HepG2 (cell line): ENCODE measurements around the gene FRMD5. TPM values are rescaled to one million over a fixed set of nuclear protein-coding genes. Genes with fewer than 3 reads are reported as not detected.

ENCODE experiments used
- AGO1 ChIP-seq: fragments of 200-400 bp; formaldehyde crosslinking; IDR thresholded peaks from 2 replicates; pipeline ENCODE4 v1.6.1; 2017; ENCODE audit warnings: mild to moderate bottlenecking, low read depth, low read length, moderate library complexity; ENCODE audit not compliant: poor library complexity, severe bottlenecking
- CCAR2 ChIP-seq: fragments of 200-400 bp; formaldehyde crosslinking; optimal IDR thresholded peaks from 2 replicates; pipeline ENCODE3; 2018; ENCODE audit warnings: low read depth, mild to moderate bottlenecking, low read length, moderate library complexity
- FOXC1 ChIP-seq: sonication (generic); formaldehyde crosslinking; IDR thresholded peaks from 2 replicates; pipeline ENCODE4 v1.8.0; 2022; ENCODE audit warnings: mild to moderate bottlenecking, missing genetic modification reagents, borderline replicate concordance
- HOXA3 ChIP-seq: sonication (generic); formaldehyde crosslinking; IDR thresholded peaks from 2 replicates; pipeline ENCODE4 v1.5.0; 2020; ENCODE audit warnings: missing genetic modification reagents
- SAFB2 ChIP-seq: sonication (generic); formaldehyde crosslinking; IDR thresholded peaks from 2 replicates; pipeline ENCODE4 v1.5.1; 2020; ENCODE audit warnings: missing genetic modification reagents, low read depth, mild to moderate bottlenecking, borderline replicate concordance
- SMAD9 ChIP-seq: sonication (generic); formaldehyde crosslinking; IDR thresholded peaks from 2 replicates; pipeline ENCODE4 v1.5.1; 2020; ENCODE audit warnings: mild to moderate bottlenecking, missing genetic modification reagents
- ZNF333 ChIP-seq: sonication (generic); formaldehyde crosslinking; IDR thresholded peaks from 2 replicates; pipeline ENCODE4 v1.4.0; 2020; ENCODE audit warnings: mild to moderate bottlenecking, missing genetic modification reagents, borderline replicate concordance
- ZNF761 ChIP-seq: sonication (generic); formaldehyde crosslinking; conservative IDR thresholded peaks from 2 replicates; pipeline ENCODE4 v1.4.0; 2020; ENCODE audit warnings: mild to moderate bottlenecking, missing genetic modification reagents
- ZNF878 ChIP-seq: sonication (generic); formaldehyde crosslinking; IDR thresholded peaks from 2 replicates; pipeline ENCODE4 v1.8.1; 2023; ENCODE audit warnings: mild to moderate bottlenecking, missing genetic modification reagents, moderate library complexity
- polyA plus RNA-seq, 8 experiments: library from polyadenylated mRNA; depleted of rRNA in 3 of 8; stranded (reverse) in 7 of 8; unstranded in 1 of 8; fragments of >200 nt; fragmentation: Illumina TruSeq in 4 of 8; extraction: Trizol in 4 of 8; gene quantifications; 2 replicates each; pipeline versions ENCODE4 v1.2.1 to v1.2.3, GENCODE V29; 2011 to 2016; ENCODE audit warnings: low read depth in 4 of 8, missing spikeins in 1 of 8, mixed read lengths in 1 of 8; ENCODE audit not compliant: insufficient read depth in 1 of 8
- total RNA-seq, 5 experiments: library from RNA; depleted of rRNA; stranded (reverse); fragments of >200 nt; fragmentation: Illumina TruSeq; extraction: Trizol; gene quantifications; 2 replicates each; pipeline ENCODE4 v1.2.3, GENCODE V29; 2016; ENCODE audit warnings: low read depth in 1 of 5
- TF ChIP-seq, protein P1 (sequence below): sonication (generic); formaldehyde crosslinking; IDR thresholded peaks from 2 replicates; pipeline ENCODE4 v1.4.0; 2020; ENCODE audit warnings: mild to moderate bottlenecking, missing genetic modification reagents
- TF ChIP-seq, protein P2 (sequence below): sonication (generic); formaldehyde crosslinking; IDR thresholded peaks from 2 replicates; pipeline ENCODE4 v1.4.0; 2020; ENCODE audit warnings: missing genetic modification reagents, mild to moderate bottlenecking, borderline replicate concordance
- TF ChIP-seq, protein P3 (sequence below): sonication (generic); formaldehyde crosslinking; IDR thresholded peaks from 2 replicates; pipeline ENCODE4 v1.5.0; 2020; ENCODE audit warnings: missing genetic modification reagents
- TF ChIP-seq, protein P4 (sequence below): sonication (generic); formaldehyde crosslinking; IDR thresholded peaks from 2 replicates; pipeline ENCODE4 v1.5.0; 2020; ENCODE audit warnings: missing genetic modification reagents
- TF ChIP-seq, protein P5 (sequence below): sonication (generic); formaldehyde crosslinking; IDR thresholded peaks from 2 replicates; pipeline ENCODE4 v1.8.1; 2023; ENCODE audit warnings: mild to moderate bottlenecking, inconsistent platforms, moderate library complexity, missing genetic modification reagents, borderline replicate concordance
- TF ChIP-seq, protein P6 (sequence below): sonication (generic); formaldehyde crosslinking; IDR thresholded peaks from 2 replicates; pipeline ENCODE4 v1.5.1; 2020; ENCODE audit warnings: missing genetic modification reagents, mild to moderate bottlenecking, borderline replicate concordance

FRMD5 gene
- total and polyA plus RNA-seq, 2 of the 13 experiments (the other 11 are each of a cell fraction or from before 2014, with no cell fraction given), result 0.93 to 1.5 TPM

DNA sequence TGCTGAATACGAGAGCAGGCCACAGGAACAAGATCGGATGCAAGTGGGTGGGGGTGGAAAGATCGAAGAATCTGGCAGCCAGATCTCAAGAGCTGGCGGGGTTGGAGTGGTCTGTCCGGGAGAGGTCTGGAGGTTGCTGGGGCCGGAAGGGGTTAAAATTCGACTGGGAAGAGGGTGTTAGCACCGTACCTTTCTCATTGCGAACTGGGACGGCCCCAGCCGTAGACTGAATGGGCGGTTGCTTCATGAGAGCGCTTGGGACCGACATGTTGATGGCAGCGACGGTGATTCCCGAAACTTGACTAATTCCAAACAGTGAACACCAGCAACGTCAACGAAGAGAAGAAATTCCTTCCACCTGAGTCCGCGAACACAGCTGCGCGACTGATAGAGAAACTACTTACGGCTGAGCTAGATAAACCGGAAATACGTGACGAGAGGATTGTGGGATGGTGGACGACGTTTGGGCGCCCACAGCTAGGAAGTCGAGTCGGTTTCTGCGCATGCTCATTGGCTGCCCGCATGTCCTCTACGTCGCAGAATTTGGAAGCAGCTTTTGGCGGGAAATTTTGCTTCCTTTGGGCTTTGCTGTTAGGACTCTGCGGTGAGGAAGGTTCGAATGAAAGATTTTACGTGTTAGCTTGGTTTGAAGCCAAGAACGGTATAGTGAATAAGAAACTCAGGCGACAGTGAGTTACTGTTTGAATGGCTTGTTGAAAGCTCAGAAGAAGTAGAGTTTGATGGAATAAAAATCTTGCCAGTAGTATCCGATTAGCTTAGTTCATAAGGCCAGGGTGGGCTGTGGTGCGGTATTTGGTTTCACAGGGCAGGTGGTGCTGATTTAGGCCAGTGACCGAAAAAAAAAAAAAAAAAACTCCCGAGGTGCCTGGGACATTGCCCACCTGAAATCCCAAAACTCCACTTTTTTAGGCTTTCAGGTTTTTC, 370.5 kb downstream of the FRMD5 start, which contains the start of gene MFAP1 (continued):
- 0 out of 2 replicates have a peak, but pooled peaks have one; percentile 70 for TF ChIP-seq ZNF761 (CRISPR knock-in tag)
- peak; percentile 91 for TF ChIP-seq HOXA3 (CRISPR knock-in tag)
- TF ChIP-seq ZNF333 (CRISPR knock-in tag), result no peak
- 0 out of 2 replicates have a peak, but pooled peaks have one; percentile 45 for TF ChIP-seq FOXC1
- no peak for TF ChIP-seq CCAR2
- no peak for TF ChIP-seq SMAD9 (CRISPR knock-in tag)
- TF ChIP-seq, protein P1, sequence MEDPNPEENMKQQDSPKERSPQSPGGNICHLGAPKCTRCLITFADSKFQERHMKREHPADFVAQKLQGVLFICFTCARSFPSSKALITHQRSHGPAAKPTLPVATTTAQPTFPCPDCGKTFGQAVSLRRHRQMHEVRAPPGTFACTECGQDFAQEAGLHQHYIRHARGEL (CRISPR knock-in tag), result no peak
- peak; percentile 82; the same call in 1 of the 2 replicates for TF ChIP-seq SAFB2 (CRISPR knock-in tag)
- no peak for TF ChIP-seq AGO1
- TF ChIP-seq, protein P2, sequence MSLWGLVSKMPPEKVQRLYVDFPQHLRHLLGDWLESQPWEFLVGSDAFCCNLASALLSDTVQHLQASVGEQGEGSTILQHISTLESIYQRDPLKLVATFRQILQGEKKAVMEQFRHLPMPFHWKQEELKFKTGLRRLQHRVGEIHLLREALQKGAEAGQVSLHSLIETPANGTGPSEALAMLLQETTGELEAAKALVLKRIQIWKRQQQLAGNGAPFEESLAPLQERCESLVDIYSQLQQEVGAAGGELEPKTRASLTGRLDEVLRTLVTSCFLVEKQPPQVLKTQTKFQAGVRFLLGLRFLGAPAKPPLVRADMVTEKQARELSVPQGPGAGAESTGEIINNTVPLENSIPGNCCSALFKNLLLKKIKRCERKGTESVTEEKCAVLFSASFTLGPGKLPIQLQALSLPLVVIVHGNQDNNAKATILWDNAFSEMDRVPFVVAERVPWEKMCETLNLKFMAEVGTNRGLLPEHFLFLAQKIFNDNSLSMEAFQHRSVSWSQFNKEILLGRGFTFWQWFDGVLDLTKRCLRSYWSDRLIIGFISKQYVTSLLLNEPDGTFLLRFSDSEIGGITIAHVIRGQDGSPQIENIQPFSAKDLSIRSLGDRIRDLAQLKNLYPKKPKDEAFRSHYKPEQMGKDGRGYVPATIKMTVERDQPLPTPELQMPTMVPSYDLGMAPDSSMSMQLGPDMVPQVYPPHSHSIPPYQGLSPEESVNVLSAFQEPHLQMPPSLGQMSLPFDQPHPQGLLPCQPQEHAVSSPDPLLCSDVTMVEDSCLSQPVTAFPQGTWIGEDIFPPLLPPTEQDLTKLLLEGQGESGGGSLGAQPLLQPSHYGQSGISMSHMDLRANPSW, result no peak
- TF ChIP-seq, protein P3, sequence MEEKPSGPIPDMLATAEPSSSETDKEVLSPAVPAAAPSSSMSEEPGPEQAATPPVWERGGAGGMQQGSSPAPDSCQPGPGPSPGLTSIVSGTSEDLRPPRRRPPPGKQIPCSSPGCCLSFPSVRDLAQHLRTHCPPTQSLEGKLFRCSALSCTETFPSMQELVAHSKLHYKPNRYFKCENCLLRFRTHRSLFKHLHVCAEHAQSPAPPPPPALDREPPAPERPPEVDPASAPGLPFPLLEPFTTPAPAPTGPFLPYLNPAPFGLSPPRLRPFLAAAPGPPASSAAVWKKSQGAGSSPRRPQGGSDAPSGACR (CRISPR knock-in tag), result no peak
- TF ChIP-seq, protein P4, sequence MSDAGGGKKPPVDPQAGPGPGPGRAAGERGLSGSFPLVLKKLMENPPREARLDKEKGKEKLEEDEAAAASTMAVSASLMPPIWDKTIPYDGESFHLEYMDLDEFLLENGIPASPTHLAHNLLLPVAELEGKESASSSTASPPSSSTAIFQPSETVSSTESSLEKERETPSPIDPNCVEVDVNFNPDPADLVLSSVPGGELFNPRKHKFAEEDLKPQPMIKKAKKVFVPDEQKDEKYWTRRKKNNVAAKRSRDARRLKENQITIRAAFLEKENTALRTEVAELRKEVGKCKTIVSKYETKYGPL (CRISPR knock-in tag), result no peak
- TF ChIP-seq, protein P5, sequence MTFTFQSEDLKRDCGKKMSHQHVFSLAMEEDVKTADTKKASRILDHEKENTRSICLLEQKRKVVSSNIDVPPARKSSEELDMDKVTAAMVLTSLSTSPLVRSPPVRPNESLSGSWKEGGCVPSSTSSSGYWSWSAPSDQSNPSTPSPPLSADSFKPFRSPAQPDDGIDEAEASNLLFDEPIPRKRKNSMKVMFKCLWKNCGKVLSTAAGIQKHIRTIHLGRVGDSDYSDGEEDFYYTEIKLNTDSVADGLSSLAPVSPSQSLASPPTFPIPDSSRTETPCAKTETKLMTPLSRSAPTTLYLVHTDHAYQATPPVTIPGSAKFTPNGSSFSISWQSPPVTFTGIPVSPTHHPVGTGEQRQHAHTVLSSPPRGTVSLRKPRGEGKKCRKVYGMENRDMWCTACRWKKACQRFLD, result no peak
- TF ChIP-seq ZNF878, result peak; percentile 66; the same call in 1 of the 2 replicates
- TF ChIP-seq, protein P6, sequence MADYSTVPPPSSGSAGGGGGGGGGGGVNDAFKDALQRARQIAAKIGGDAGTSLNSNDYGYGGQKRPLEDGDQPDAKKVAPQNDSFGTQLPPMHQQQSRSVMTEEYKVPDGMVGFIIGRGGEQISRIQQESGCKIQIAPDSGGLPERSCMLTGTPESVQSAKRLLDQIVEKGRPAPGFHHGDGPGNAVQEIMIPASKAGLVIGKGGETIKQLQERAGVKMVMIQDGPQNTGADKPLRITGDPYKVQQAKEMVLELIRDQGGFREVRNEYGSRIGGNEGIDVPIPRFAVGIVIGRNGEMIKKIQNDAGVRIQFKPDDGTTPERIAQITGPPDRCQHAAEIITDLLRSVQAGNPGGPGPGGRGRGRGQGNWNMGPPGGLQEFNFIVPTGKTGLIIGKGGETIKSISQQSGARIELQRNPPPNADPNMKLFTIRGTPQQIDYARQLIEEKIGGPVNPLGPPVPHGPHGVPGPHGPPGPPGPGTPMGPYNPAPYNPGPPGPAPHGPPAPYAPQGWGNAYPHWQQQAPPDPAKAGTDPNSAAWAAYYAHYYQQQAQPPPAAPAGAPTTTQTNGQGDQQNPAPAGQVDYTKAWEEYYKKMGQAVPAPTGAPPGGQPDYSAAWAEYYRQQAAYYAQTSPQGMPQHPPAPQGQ, result no peak
